GM19468 (cell line): ENCODE data around the gene KCNQ1.

Experiments used
- ATAC-seq: cut with Tn5 transposase; IDR thresholded peaks from one replicate; pipeline ENCODE4 v1.9.1; 2021; ENCODE audit warnings: mild to moderate bottlenecking, moderate library complexity, moderate number of reproducible peaks; ENCODE audit not compliant: unreplicated experiment; ENCODE audit errors: extremely low read depth

KCNQ1 gene

GRCh38 chr11:2714871-2715270, 270.1 kb downstream of the KCNQ1 start:
- no peak for ATAC-seq

DNA sequence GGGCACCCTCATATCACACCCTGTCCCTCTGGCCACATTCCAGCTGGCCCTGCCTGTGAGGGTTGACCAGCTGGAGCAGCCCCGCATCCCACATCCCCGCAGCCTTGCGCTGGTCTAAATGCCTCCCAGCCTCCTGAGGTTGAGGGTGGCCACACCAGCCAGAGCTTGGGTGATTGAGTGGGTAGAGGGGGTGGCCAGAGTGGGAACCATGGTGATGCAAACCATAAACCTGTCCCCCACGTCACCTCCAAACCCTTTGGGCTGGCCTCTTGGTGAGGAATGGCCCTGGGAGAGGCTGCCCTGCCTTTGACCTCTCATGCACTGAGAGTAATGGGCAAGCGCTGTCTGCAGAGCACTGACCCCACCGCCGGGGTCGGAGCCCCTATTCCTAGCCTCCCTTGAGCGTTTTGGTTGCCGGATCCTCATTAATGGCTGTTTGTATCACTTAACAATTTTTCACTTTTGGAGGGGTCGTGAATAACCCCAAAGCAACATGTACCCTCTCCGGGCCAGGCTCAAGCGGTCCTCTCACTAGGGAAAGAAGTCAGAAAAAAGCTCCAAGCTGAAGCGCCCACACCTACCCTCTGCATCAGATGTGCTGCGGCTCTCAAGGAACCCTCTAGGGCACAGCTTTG, 271.0 kb downstream of the KCNQ1 start:
- ATAC-seq: no peak

- ATAC-seq: no peak
Measured at GRCh38 chr11:2716376-2717095, 271.7 kb downstream of the KCNQ1 start.

- no peak for ATAC-seq
Measured at GRCh38 chr11:2717561-2718325, 272.9 kb downstream of the KCNQ1 start.

DNA sequence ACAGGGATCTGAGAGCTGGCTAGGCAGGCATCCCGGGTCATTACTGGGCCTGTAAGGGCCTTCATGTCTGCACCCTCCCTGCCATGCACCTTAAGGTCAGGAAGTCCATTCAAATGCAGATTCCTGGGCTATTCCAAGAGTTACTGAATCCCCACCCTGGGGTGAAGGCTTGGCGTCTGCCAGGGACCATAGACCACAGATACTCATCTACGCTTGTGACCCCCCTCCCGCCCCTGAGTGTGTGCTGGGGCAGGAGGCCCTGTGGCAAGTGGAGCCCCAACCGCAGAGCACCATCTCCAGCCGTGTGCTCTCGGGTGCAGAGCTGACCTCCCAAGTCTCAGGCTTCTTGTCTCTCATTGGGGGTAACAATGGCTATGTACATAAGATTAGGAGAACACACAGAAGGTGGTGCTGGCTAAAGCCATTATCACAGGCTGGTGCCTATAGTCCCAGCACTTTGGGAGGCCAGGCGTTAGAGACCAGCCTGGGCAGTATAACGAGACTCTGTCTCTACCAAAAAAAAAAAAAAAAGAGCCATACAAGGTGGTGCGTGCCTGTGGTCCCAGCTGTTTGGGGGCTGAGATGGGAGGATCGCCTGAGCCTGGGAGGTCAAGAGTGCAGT, 274.1 kb downstream of the KCNQ1 start:
- no peak for ATAC-seq

GRCh38 chr11:2719831-2720590, 275.2 kb downstream of the KCNQ1 start:
- ATAC-seq: no peak

GRCh38 chr11:2721210-2721916, 276.6 kb downstream of the KCNQ1 start:
- ATAC-seq: no peak

DNA sequence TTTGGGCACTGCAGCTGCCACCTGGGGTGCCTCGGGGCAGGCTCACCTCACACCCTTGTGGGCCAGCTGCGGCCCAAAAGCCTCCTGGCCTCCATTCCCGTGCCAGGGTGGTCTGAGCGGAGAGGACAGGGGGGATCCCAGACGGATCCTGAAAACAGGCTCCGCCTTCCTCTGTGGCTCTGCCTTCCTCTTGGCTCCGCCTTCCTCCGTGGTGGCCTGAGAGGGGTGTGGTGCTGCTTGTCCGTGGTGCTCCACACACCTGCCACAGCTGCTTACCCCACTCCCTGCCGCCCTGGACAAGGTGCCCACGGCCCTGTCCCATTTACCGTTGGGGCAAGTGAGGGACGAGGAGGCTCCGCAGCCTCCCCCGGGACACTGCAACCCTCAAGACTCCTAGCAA, 278.1 kb downstream of the KCNQ1 start:
- no peak for ATAC-seq

GRCh38 chr11:2724104-2724503, 279.3 kb downstream of the KCNQ1 start:
- no peak for ATAC-seq

DNA sequence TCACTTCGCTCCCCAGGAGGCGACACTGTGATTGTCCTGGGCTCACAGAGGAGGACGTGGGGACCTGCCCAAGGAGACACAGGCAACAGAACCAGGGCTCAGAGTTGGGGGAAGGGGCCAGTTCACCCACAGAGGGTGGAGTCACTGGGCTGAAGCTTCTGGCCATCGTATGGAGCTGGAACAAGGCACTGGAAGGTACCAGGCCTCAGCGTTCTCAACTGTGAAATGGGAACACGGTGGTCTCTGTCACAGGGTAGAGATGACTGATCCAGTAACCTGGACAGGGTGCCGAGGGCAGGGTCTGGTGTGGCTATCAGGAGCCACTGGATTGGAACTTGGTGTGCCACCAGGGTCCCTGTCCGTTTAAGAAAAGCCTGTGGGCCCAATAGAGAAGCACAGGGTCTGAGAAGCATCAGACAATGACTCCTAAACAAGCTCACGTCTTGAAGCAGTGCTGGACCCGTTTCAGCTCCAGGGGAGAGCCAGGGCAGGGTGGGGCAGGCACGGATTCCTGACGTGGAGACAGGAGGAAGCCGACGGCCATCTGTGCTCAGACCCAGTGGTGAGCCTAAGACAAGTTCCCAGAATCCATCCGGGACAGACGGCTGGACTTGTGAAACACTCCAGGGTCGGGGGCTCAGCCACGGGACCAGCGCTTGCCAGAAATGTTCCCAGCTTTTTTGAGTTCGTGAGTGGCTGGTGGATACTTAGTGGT, 280.0 kb downstream of the KCNQ1 start:
- no peak for ATAC-seq

DNA sequence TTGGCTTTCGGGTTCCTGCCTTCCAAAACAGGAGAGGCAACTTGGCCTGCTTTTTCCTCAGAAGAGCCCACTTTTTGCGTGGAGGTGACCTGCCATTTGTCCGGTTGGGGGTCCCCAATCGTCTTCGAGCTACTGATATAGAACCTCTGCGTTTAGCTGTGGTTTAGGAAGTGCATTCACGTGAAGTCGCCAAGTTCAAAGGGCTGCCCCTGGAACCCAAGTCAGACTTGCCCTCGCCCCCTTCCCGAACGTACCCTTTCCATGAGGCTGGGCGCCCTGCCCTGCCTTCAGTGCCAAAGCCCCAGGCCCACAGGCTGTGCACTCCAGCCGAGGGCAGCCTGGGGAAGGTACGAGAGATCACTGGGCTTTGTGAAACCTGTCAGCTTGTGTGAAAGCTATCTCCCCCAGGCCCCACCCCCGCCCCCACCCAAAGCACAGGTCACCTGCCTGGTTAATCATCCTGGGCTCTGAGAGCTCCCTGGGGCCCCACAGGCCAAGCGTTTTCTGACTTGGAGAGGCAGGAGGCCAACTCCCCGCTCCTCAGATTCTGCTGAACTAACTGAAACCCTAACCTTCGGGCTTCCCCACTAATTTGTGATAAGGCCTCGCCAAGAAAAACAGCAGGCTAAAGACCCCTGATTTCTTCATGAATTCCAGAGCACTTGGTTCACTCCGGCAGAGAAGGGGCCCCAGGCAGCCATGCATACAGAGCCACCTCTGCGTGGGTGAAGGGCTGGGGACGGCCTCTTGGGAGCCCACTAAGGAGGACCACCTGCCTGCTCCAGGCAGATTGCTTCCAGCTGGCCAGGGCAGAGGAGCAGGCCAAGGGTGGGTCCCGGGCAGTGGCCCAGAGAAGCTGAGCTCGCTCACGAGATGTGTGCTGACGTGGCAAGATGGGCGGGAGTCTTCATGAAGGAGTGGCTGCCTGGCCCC, 280.8 kb downstream of the KCNQ1 start:
- no peak for ATAC-seq

DNA sequence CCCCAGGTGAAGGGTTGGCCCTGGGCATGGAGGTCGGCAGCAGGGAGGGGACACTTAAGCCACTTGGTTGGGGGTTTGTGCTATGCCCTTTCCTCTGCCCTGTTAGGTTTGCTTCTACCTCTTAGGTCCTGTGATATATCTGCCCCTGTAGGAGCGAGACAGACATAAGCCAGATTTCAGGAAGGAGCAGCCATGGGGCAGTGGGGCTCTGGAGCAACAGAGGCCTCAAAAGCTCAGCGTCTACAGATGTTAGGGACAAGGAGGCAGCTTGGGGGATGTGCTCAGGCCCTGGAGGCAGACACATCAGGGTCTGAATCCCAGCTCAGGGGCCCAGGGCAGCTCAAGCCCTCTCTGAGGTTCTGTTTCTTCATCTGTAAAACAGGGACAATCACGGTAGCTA, 282.2 kb downstream of the KCNQ1 start:
- ATAC-seq: no peak

GRCh38 chr11:2728128-2728662, 283.4 kb downstream of the KCNQ1 start:
- ATAC-seq: no peak

GRCh38 chr11:2728663-2729332, 284.0 kb downstream of the KCNQ1 start:
- ATAC-seq: no peak

GRCh38 chr11:2729841-2730240, 285.0 kb downstream of the KCNQ1 start:
- ATAC-seq: no peak

DNA sequence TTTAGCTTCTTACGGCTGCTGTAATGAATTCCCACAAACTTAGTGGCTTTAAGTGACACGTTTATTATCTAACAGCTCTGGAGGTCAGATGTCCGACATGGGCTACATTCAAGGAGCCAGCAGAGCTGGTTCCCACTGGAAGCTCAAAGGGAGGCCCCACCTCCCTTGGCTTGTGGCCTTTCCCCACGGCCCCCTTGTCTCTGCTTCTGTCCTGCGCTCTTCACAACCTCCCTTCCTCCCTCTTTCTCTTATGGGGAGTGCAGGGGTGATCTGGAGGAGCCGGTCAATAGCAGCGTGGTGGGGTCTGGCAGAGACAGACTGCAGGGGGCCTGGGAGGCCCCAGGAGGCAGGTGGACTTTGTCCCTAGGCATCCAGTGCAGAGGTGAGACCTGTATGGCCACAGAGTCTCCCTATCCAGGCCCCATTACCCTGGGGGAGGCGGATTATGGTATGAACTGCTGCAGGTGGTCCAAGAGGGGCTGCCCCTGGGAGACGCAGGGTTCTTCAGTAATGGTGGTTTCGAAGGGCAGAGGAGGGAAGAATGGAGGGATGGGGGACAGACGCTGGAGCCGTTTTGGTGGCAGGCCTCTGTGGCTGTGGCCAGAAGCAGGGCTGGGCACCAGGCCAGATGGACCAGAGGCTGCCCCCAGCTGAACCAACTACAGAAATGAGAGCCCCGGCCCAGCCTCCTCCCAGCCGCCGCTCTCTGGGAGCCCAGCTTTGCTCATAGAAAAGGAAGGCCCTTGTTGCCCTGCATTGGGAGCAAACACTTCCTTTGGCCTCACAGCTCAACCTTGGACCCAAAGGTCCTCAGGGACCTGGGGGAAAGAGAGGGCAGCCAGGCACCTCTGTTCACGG, 285.7 kb downstream of the KCNQ1 start:
- ATAC-seq: no peak
